ENCODE measurements around the gene HS3ST5.
"Not testable (repeated sequence)": the region's sequence is repeated elsewhere in the genome, so short reads cannot be mapped to it uniquely, and the experiment has no call there.

The HS3ST5 gene

DNA sequence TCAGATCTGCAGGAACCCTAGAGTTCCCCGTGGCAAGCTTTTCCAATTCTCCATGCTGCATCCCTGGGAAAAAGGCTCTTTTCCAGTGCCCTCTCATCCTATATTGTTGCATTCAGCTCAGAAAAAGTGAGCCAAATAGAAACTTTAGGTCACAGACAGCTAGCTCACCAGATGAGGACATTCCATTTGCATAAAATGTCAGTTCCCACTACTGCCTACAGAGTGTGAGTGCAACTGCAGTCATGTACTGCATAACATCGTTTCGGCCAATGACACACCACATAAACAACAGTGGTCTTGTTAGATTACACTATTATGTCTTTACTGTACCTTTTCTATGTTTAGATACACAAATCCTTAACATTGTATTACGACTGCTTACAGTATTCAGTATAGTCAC lies 8.6 kb downstream of the HS3ST5 start:
- DNase-seq (ENCODE audit: low read depth) = no peak

GRCh38 chr6:114327074-114327473 lies 15.7 kb downstream of the HS3ST5 start:
- no peak for DNase-seq (ENCODE audit: low read depth)

DNA sequence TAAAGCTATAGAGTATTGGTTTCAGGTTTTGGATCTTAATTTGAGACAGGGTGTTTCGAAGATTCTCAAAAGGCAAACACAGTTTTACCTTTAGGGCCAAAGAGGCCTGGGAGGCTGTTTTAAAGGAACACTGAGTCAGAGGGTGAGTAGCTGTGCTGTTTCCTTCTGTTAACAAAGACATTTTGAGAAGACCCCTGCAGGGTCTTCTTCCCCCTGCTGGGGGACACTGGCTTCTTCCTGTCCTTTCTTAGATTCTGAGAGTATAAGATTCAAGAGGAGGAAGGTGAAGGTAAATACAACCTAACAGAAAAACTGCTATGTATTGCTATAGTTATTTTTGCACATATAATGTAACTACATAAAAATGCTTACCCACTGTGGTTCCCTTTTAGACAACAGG lies 19.0 kb downstream of the HS3ST5 start:
- DNase-seq (ENCODE audit: low read depth) = no peak

GRCh38 chr6:114319749-114320148 lies 23.1 kb downstream of the HS3ST5 start:
- DNase-seq (ENCODE audit: low read depth) = no peak

- no peak for DNase-seq (ENCODE audit: low read depth)
Measured at GRCh38 chr6:114315831-114316595, 26.8 kb downstream of the HS3ST5 start.

GRCh38 chr6:114313816-114314215 lies 29.0 kb downstream of the HS3ST5 start:
- DNase-seq (ENCODE audit: low read depth) = not testable (repeated sequence)

DNA sequence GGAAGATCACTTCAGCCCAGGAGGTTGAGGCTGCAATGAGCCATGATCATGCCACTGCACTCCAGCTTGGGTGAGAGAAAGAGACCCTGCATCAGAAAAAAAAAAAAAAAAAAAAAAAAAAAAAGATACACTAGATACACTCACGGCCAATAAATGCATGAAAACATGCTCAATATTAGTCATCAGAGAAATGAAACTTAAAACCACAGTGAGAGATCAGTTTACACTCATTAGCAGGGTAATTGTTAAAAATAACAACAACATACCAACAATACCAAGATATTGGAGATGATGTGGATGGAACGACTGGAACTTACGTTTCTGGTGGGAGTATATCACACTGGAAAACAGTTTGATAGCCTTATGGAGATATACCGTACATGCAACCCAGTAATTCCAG lies 29.9 kb downstream of the HS3ST5 start:
- DNase-seq (ENCODE audit: low read depth) = no peak

- DNase-seq (ENCODE audit: low read depth) = no peak
Measured at GRCh38 chr6:114310053-114310452, 32.8 kb downstream of the HS3ST5 start.

- no peak for DNase-seq (ENCODE audit: low read depth)
Measured at GRCh38 chr6:114304304-114304887, 38.4 kb downstream of the HS3ST5 start.

DNA sequence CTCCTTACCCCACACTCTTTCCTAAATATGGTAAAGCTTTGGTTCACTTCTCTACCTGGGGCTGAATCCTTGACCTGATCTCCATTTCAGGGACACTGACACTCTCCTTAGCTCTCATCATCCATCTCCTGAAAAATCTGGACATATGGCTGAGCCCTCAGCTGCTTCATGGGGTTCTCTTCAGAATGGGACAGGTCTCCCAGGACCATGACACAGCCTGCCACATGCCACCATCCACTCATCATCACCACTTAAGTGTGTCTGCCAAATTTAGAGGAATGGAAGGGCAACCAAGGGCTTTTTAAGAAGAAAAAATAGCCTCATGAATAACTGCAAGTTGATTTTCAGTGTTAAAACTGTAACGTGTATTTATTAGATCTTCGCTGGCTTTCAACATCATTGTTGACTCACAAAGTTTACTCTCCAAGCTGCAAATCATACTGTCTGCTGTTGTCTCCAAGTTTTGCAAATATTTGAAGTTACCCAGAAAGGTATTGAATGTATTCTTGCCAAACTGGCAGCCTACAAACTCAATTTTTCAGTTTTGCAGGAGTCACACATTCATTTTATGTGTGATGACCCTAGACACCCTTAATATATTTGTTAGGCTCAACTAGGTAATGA lies 41.1 kb downstream of the HS3ST5 start:
- DNase-seq (ENCODE audit: low read depth) = no peak

DNA sequence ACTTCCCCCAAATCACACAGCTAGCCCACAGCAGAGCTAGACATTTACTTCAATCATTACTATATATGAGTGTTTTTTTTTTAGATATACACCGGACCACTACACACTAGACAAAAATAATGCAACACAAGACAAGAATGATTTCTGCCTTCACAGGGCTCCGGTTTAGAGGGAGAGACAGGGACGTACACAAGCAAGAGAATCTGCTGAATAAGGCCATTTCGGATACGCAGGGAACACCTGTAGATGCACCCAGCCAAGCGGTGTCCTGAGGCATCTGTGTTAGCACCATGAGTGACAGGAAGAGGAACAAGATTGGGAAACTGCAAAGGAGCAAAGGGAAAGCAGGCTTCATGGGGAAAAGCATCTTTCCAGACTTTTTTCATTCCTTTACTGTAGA lies 45.7 kb downstream of the HS3ST5 start:
- DNase-seq (ENCODE audit: low read depth) = no peak

DNA sequence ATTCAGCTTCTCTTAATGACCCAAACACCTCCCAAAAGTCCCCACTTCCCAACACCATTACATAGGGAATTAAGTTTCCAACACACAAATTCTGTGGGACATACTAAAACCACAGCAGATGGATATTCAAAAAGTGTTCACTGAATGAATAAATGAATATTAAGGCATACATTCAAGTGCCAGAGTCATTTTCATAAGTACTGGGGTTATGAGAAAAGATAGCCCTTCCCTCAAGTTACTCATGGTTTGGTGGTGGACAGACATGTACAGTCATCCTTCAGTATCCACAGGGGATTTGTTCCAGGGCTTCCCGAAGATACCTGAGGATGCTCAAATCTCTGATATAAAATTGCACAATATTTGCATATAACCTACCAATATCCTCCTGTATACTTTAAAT lies 50.4 kb downstream of the HS3ST5 start:
- no peak for DNase-seq (ENCODE audit: low read depth)

GRCh38 chr6:114291428-114291827 lies 51.4 kb downstream of the HS3ST5 start:
- no peak for DNase-seq (ENCODE audit: low read depth)

DNA sequence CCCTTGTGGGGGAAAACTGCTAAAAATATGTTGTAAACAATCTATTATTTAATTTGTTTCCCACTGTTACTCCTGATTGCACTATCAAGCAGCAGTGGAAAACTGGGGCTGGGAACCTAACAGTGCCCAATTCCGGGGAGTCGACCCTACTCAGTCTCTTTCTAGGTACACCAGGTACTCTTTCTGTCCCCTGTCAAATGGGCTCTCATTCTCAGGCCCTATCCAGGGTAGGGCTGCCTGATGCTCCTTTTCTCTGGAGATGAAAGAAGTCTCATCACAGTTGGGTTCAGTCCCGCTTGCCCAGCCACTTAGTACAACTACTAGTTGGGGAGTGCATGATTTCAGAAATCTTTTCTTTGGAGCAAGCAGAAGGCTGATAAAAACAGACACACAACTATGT lies 52.0 kb downstream of the HS3ST5 start:
- DNase-seq (ENCODE audit: low read depth) = no peak

GRCh38 chr6:114288701-114289495 lies 53.9 kb downstream of the HS3ST5 start:
- DNase-seq (ENCODE audit: low read depth) = no peak

DNA sequence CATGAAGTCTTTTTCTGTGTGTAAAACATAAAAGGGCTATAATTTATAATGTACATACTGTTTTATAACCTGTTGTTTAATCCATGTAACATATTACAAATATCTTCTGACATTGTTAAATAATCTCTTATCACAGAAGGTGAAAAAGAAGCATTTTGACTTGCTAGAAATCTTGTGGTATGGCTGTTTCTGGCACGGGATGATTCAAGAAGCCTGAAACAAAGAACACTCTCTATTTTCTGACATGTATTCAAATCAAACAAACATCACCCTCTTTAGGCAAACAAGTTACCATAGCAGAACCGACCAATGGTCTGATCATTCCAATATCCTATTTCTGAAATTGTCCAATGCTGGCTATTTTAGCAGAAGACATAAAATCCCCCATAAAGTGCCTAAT lies 55.4 kb downstream of the HS3ST5 start:
- DNase-seq (ENCODE audit: low read depth) = no peak

GRCh38 chr6:114286211-114286610 lies 56.6 kb downstream of the HS3ST5 start:
- DNase-seq (ENCODE audit: low read depth) = no peak

DNA sequence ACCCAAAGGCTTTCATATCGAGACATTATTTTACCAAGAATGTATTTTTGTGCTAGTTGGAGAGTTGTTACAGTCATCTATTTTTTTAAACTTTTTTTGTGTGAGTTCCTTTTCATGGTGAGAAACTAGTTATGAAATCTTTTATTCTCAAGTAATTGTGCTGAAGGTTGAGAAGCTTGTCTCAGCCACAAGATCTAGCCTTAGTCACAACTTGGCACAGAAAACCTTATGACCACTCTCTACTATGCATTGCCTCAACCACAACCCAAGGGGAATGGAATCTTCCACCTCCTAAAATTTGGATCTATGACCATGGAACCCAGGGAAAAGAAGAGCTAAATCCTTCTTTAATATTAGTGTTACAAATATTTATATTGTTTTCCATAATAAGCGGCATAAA lies 58.5 kb downstream of the HS3ST5 start:
- DNase-seq (ENCODE audit: low read depth) = no peak

- DNase-seq (ENCODE audit: low read depth) = no peak
Measured at GRCh38 chr6:114282292-114282691, 60.5 kb downstream of the HS3ST5 start.

- DNase-seq (ENCODE audit: low read depth) = no peak
Measured at GRCh38 chr6:114281496-114281895, 61.3 kb downstream of the HS3ST5 start.

- DNase-seq (ENCODE audit: low read depth) = no peak
Measured at GRCh38 chr6:114280239-114280982, 62.4 kb downstream of the HS3ST5 start.

DNA sequence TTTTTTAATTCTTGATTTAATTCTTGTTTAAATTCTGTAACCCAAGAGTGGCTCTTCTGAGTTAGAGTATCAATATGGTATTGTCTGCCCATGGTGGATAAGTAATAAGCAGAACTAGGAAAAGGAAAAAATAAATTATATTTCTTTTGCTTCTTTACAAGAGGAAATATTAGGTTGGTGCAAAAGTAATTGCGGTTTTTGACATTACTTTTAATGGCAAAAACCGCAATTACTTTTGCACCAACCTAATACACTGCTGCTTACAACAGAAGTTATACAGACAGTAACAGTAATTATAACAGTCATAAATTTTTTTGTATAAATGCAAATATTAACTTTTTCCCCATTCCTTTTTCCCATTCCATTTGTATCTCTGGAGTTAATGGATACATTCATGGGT lies 65.6 kb downstream of the HS3ST5 start:
- DNase-seq (ENCODE audit: low read depth) = no peak
